Astrocyte (in vitro differentiated cells and primary cell): ENCODE data around the gene ING5. TPM values are rescaled to one million over a fixed set of nuclear protein-coding genes. Genes with fewer than 3 reads are reported as not detected.

Source experiments
- DNase-seq: peaks from one replicate; pipeline ENCODE4 v3.0.0-alpha.2; 2010; ENCODE audit warnings: low read depth
- FAIRE-seq: peaks from 2 replicates; lab custom pipeline; 2011; peaks lifted over from hg19 to GRCh38; lab: Jason Lieb, UNC
- H2AFZ ChIP-seq: 2 replicates; pipeline ENCODE4 v1.6.0; 2012; ENCODE audit warnings: low read depth, low read length, inconsistent platforms
- H3K27ac ChIP-seq: 2 replicates; pipeline ENCODE4 v1.5.1; 2011; ENCODE audit warnings: low read depth, low read length, inconsistent platforms
- H3K27me3 ChIP-seq: 2 replicates; pipeline ENCODE4 v1.6.0; 2011; ENCODE audit warnings: low read length, inconsistent platforms; ENCODE audit not compliant: insufficient read depth
- H3K36me3 ChIP-seq: 2 replicates; pipeline ENCODE4 v1.5.1; 2011; ENCODE audit warnings: low read length, inconsistent platforms; ENCODE audit not compliant: insufficient read depth
- H3K4me1 ChIP-seq: 2 replicates; pipeline ENCODE4 v1.5.1; 2011; ENCODE audit warnings: low read length, inconsistent platforms; ENCODE audit not compliant: insufficient read depth
- H3K4me2 ChIP-seq: 2 replicates; pipeline ENCODE4 v1.6.0; 2012; ENCODE audit warnings: low read length, inconsistent platforms
- H3K4me3 ChIP-seq: 2 replicates; pipeline ENCODE4 v1.5.1; 2011; ENCODE audit warnings: low read depth, mild to moderate bottlenecking, low read length, inconsistent platforms; ENCODE audit not compliant: insufficient read depth
- H3K79me2 ChIP-seq: 2 replicates; pipeline ENCODE4 v1.6.0; 2012; ENCODE audit warnings: mild to moderate bottlenecking, low read length, inconsistent platforms; ENCODE audit not compliant: insufficient read depth
- H3K9ac ChIP-seq: 2 replicates; pipeline ENCODE4 v1.6.0; 2012; ENCODE audit warnings: mild to moderate bottlenecking, low read length, inconsistent platforms
- H3K9me3 ChIP-seq: 2 replicates; pipeline ENCODE4 v1.5.1; 2012; ENCODE audit warnings: low read depth, mild to moderate bottlenecking, low read length, inconsistent platforms; ENCODE audit not compliant: insufficient read depth
- H4K20me1 ChIP-seq: 2 replicates; pipeline ENCODE4 v1.6.0; 2012; ENCODE audit warnings: low read length, inconsistent platforms; ENCODE audit not compliant: insufficient read depth
- H3K27ac Mint-ChIP-seq: one replicate; pipeline ENCODE4 v1.8.0; 2021; ENCODE audit warnings: mild to moderate bottlenecking, mixed read lengths; ENCODE audit not compliant: unreplicated experiment
- H3K27me3 Mint-ChIP-seq: one replicate; pipeline ENCODE4 v1.8.0; 2021; ENCODE audit warnings: low read depth, mixed read lengths; ENCODE audit not compliant: unreplicated experiment
- H3K36me3 Mint-ChIP-seq: one replicate; pipeline ENCODE4 v1.8.0; 2021; ENCODE audit warnings: low read depth, mixed read lengths; ENCODE audit not compliant: unreplicated experiment
- H3K4me1 Mint-ChIP-seq: one replicate; pipeline ENCODE4 v1.8.0; 2021; ENCODE audit warnings: low read depth, mixed read lengths; ENCODE audit not compliant: unreplicated experiment
- H3K4me3 Mint-ChIP-seq: one replicate; pipeline ENCODE4 v1.8.0; 2021; ENCODE audit warnings: mild to moderate bottlenecking, moderate library complexity, mixed read lengths; ENCODE audit not compliant: unreplicated experiment
- H3K9me3 Mint-ChIP-seq: one replicate; pipeline ENCODE4 v1.8.0; 2021; ENCODE audit warnings: mild to moderate bottlenecking, mixed read lengths; ENCODE audit not compliant: unreplicated experiment
- EZH2 ChIP-seq: IDR thresholded peaks from 2 replicates; pipeline ENCODE4 v1.6.1; 2012; ENCODE audit warnings: mild to moderate bottlenecking, low read length, inconsistent platforms; ENCODE audit not compliant: insufficient read depth
- total RNA-seq: library from RNA; stranded (reverse); gene quantifications from 2 replicates; pipeline ENCODE4 v1.2.1, GENCODE V29; 2021
- TF ChIP-seq, protein P1 (sequence below): IDR thresholded peaks from 2 replicates; pipeline ENCODE4 v1.5.1; 2011; ENCODE audit warnings: low read depth, mild to moderate bottlenecking, inconsistent platforms, low read length, moderate library complexity; ENCODE audit not compliant: insufficient read depth

The ING5 gene
- total RNA-seq, 1 donor from 2014 or later = 19.7 TPM

DNA sequence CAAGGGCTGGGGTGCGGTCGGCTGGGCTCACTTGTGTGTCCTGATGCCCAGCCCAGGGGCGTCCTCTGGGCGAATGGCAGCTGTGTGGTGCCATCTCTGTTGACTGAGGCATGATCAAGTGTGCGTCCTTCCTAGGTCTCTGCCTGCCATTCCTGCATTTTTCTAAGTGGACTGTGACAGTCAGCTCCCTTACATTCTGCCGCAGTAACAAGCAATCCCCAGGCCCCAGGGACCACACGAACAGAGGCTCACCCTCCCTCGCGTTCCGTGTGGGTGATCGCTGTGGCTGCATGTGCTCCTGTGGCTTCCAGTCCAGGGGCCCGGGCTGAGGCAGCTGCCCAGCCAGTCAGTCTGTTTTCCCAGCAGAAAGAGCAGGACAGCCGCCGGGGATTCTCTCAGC is 50.4 kb downstream of the ING5 start:
- H3K4me3 ChIP-seq = no peak overlapping the region
- no peak overlapping the region for H3K9ac ChIP-seq
- Mint-ChIP-seq H3K4me3 (no peak overlapping the region), H3K9me3 (peaks cover 2% of the 10 kb centered on the region), H3K36me3 (peaks cover 27% of the 10 kb centered on the region), H3K4me1 (no peaks in the 10 kb centered on the region), H3K27me3 (peaks cover 3% of the 10 kb centered on the region), H3K27ac (no peak overlapping the region)
- H3K27ac ChIP-seq = no peak overlapping the region
- H3K36me3 ChIP-seq = no peaks in the 10 kb centered on the region
- H4K20me1 ChIP-seq = no peaks in the 10 kb centered on the region
- TF ChIP-seq EZH2 = no peak
- TF ChIP-seq, protein P1, sequence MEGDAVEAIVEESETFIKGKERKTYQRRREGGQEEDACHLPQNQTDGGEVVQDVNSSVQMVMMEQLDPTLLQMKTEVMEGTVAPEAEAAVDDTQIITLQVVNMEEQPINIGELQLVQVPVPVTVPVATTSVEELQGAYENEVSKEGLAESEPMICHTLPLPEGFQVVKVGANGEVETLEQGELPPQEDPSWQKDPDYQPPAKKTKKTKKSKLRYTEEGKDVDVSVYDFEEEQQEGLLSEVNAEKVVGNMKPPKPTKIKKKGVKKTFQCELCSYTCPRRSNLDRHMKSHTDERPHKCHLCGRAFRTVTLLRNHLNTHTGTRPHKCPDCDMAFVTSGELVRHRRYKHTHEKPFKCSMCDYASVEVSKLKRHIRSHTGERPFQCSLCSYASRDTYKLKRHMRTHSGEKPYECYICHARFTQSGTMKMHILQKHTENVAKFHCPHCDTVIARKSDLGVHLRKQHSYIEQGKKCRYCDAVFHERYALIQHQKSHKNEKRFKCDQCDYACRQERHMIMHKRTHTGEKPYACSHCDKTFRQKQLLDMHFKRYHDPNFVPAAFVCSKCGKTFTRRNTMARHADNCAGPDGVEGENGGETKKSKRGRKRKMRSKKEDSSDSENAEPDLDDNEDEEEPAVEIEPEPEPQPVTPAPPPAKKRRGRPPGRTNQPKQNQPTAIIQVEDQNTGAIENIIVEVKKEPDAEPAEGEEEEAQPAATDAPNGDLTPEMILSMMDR = no peak
- H3K4me1 ChIP-seq = no peaks in the 10 kb centered on the region
- no peaks in the 10 kb centered on the region for H3K9me3 ChIP-seq
- H2AFZ ChIP-seq = no peak overlapping the region
- no peak overlapping the region for H3K4me2 ChIP-seq
- FAIRE-seq = no peak
- DNase-seq = no peak
- H3K27me3 ChIP-seq = no peaks in the 10 kb centered on the region
- H3K79me2 ChIP-seq = no peaks in the 10 kb centered on the region

DNA sequence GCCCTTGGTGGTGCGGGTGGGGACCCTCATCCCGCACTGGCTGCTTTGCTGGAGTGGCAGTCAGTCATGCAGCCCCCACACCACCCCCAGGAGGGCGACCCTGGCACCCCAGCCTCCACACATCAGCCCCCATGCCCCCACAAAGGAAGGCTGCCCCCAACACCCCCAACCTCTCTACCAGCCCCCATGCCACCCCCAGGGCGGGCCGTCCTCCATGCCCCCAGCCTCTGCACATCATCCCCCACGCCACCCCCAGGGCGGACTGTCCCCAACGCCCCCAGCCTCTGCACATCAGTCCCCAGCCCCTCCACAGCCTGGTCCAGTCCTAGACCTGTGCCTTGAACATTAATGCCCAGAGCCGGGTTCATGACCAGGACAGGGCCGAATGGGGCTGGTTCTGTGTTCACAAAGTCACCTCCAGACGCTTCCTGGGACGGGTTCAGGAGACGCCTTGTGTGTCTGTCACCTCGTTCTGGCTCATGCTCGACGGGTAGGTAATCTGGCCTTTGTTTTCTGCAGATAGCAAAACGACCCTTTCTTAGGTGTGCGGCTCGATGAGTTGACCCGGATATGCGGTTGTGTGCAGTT is 50.9 kb downstream of the ING5 start:
- FAIRE-seq (no peak), DNase-seq (no peak)
- H3K27me3 Mint-ChIP-seq = peaks cover 3% of the 10 kb centered on the region
- no peak overlapping the region for H3K27ac Mint-ChIP-seq
- H3K27ac ChIP-seq = no peak overlapping the region
- peaks cover 26% of the 10 kb centered on the region for H3K36me3 Mint-ChIP-seq
- H4K20me1 ChIP-seq = no peaks in the 10 kb centered on the region
- no peak overlapping the region for H3K9ac ChIP-seq
- no peak overlapping the region for H2AFZ ChIP-seq
- no peaks in the 10 kb centered on the region for H3K4me1 ChIP-seq
- H3K9me3 Mint-ChIP-seq = peaks cover 2% of the 10 kb centered on the region
- no peaks in the 10 kb centered on the region for H3K36me3 ChIP-seq
- no peak overlapping the region for H3K4me3 ChIP-seq
- H3K9me3 ChIP-seq = no peaks in the 10 kb centered on the region
- no peak overlapping the region for H3K4me3 Mint-ChIP-seq
- H3K27me3 ChIP-seq = no peaks in the 10 kb centered on the region
- H3K79me2 ChIP-seq = no peaks in the 10 kb centered on the region
- no peaks in the 10 kb centered on the region for H3K4me1 Mint-ChIP-seq
- no peak overlapping the region for H3K4me2 ChIP-seq
- TF ChIP-seq, protein P1 = no peak
- TF ChIP-seq EZH2 = no peak

GRCh38 chr2:241753493-241753892 is 51.7 kb downstream of the ING5 start:
- TF ChIP-seq EZH2 = no peak
- TF ChIP-seq, protein P1 = no peak
- H4K20me1 ChIP-seq = no peaks in the 10 kb centered on the region
- FAIRE-seq = no peak

More at GRCh38 chr2:241753493-241753892, 51.7 kb downstream of the ING5 start:
- H3K27ac Mint-ChIP-seq = no peak overlapping the region
- no peaks in the 10 kb centered on the region for H3K27me3 ChIP-seq
- H3K4me3 ChIP-seq = no peak overlapping the region
- H3K9me3 ChIP-seq = no peaks in the 10 kb centered on the region
- no peaks in the 10 kb centered on the region for H3K79me2 ChIP-seq
- no peaks in the 10 kb centered on the region for H3K4me1 Mint-ChIP-seq
- no peak overlapping the region for H3K27ac ChIP-seq
- no peak overlapping the region for H3K9ac ChIP-seq
- peaks cover 3% of the 10 kb centered on the region for H3K27me3 Mint-ChIP-seq
- H3K4me3 Mint-ChIP-seq = no peak overlapping the region
- no peaks in the 10 kb centered on the region for H3K36me3 ChIP-seq
- peaks cover 28% of the 10 kb centered on the region for H3K36me3 Mint-ChIP-seq
- H3K9me3 Mint-ChIP-seq = no peaks in the 10 kb centered on the region
- H3K4me1 ChIP-seq = no peaks in the 10 kb centered on the region
- no peak for DNase-seq
- no peak overlapping the region for H2AFZ ChIP-seq
- no peak overlapping the region for H3K4me2 ChIP-seq
